Activated CD4-positive, alpha-beta T cell treated with anti-CD3 and anti-CD28 coated beads for 4 hours (primary cell): ENCODE measurements around the gene DNAAF8.

ENCODE experiments used
- DNase-seq, 2 donors: peaks; one replicate each; pipeline ENCODE4 v3.0.0-alpha.2; 2020

Gene DNAAF8

DNA sequence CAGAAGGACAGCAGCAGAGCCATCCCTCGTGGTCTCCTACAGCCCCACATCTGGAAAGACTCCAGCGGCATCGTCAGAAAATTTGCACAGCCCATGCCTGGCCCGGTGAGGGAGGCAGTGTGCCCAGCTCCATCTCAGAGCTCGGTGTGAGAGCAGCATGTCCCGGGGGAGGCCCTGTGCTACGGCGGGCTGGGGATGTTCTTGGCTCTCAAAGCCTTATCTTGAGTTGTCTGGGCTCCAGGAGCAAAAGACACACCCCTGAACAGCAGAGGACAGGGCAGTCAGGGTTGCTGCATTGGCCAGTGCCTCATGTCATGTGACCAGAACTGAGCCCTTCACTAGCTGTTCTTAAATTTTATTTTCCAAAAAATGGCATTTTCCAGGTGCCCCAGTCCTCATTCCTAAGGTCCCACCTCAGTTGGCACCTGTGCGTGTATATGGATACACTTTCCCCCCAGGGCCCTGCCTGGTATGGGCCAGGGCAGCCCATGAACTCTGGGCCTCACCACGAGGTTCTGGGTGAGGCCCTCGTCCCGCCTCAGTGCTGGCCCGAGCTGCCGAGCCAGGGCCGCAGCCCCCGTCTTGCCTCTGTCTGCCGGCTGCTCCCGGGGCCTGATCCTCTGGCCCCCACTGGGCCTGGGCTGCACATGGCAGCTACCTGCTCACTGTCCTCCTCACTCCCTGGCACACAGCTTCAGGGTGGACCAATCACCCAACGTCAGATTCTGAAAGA lies 38.0 kb upstream of the DNAAF8 start:
- no peak for DNase-seq

DNA sequence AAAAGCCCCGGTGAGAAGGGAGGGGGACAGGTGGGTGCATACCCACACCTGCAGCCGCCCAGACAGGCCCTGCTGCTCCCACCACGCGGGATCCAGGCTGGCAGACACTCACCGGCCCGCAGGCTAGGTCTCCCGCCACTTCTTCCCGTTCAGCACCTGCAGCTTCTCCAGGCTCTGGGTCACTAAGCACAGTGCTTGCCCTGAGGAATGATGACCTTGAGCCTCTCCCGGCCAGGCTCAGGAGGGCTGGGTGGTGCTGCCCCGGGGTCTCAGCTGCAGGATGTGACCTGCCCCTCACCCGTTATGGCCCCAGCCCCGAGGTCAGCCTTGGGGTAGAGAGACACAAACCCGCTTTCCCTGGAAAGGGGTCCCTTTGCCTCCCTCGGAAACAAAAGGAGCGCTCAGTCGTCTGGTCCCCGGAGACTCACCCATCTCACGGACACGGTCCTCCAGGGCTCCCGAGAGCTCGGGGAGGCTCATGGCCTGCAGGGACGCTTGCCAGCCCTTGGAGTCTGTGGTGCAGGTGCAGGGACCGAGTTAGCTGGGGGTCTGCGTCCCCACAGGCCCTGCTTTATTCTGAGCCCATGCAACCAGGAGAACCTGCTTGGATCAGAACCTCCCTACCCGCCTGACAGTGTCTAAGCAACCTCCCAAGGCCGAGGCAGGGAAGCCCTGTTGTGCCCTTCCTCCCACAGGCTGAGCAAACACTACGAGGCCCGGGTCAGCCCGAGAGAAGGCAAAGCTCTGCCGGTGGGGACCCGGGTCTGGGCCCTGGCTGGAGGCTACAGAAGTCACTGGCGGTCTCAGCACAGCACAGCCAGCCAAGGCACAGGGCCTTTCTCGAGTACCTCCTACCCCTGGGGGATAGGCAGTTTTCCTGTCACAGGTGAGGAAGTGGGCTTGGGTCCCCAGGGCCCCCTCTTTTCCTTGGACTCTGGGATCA lies 37.2 kb upstream of the DNAAF8 start:
- DNase-seq = no peak

DNA sequence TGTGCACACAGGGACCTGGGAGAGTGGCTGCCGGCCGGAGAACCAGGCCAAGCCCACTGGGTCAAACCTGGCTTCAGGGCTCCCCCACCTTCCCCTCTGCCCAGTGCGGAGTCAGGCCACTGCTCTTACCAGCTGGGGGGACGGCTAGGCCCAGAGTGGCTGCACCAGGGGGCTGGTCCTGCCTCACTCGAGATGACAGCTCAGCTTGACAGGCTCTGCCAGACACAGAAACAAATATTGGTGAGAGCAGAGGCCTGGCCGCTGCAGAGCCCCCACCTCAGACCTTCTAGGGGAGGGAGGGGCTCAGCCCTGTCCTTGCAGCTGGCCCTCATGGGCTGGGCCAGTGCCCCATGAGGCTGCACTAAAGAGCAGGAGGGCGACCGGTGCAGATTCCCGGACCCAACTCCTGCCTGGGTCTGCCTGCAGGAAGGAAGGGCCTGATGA lies 36.5 kb upstream of the DNAAF8 start:
- no peak for DNase-seq

DNA sequence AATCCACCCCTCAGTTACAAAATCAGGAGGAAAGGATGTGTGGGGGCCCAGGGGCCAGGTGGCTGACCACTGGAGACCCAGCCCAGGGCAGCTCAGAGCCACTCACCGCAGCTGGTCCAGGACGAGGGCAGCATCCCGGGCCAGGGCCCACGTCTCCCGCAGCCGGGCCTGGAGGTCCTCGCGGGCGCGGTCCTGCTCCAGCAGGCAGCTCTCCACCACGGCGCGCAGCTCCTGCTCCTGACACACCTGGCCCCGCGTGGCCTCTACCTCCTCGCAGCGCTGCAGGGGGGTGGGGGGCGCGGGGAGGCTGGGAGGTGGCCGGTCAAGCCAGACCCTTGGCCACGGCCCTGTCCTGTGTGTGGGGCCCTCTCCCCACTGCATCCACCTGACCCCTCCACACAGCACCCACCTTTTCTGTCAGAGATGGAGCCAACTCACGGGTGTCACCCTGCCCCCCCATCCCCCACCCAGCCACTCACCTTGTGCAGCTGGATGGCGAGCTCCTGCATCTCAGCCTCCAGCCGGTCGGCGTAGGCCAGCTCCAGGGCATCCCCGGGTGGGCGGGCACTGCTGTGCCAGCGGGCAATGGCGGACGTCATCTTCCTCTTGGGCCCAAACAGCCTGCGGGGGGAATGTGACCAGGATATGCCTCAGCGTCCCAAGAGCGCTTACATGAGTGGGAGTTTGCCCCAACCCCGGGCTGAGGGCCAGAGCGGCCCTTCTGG lies 35.9 kb upstream of the DNAAF8 start:
- DNase-seq = no peak

DNA sequence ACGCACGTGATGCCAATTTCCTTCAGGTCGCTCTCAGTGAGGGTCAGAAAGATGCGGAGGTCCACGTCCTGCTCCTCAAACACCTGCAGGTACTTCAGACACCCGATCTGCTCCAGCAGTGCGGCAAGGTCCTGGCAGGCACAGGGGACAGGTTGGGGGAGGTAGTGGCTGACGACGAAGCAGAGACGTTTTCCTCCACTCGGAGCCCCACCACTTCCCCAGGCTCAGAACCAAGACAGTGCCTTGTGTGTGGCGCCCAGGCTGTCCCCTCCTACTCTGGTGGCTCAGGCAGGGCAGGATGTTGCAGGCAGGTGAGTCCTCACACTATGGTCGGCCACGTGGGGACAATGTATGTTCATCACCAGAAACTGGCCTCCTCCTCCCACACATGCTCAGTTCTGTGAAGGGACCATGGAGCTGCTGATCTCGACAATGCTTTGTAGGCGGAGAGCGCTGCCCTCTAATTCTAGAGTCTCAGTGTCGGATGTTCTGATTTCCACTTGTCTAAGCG lies 35.2 kb upstream of the DNAAF8 start:
- no peak for DNase-seq

DNA sequence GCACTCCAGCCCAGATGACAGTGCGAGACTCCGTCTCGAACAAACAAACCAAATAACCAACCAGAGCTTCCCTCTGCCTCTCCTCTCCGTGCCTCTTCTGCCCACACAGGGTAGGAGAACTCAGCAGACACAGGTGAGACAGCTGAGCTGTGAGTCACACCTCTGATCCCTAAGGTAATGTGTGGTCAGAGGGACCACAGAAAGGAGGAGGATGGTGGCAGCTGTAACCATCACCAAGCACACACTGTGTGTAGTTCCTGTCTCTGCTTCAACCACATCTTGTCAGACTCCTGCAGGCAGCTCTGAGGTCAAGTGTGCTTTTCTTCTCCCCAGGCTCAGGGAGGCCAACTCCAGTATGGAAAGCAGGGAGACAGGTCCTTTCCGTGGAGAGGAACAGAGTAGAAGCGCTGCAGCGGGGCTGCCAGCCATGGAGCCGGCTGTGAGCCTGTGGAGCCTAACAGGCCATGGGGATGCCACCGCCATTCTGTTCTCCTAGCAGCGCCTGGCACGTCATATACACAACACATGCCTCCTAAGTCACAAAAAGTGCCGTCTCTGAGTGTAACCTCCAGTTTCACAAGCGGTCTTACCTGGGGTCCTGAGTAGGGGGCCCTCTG lies 33.8 kb upstream of the DNAAF8 start:
- peak in 1 of 2 donors; percentile 28 for DNase-seq

DNA sequence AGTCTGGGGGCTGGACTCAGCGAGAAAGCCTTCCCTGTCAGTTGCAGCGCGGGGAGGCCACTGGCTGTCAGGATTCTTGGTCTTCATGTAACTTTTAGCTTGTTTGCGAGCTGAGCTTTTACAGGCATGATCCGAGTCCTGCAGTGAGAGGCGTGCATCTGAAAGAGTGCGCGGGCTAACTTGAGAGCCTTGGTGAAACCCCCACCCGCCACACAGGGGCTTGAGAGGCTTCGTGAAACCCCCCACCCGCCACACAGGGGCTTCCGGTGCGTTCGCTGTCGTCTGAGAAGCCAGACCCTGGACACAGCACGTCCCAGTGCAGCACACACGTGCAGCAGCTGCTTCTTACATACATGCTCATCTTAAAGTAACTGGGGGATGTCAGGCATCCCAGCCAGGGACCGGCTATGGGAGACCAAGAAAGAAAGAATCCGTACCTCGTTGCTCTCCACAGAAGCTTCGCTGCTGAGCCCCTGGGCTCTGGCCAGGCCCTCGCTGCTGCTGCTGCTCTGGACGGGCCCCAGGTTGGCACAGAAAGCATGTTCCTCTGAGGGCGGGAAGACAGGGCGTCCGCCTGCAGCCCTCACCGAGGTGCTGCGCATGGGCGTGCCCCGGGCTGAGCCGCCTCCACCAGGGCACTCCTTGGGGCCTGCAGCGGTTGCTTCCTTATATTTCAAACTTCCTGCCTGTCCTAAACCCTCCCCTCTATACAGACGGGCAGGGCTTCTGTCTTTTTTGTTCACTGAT lies 33.2 kb upstream of the DNAAF8 start:
- no peak for DNase-seq

DNA sequence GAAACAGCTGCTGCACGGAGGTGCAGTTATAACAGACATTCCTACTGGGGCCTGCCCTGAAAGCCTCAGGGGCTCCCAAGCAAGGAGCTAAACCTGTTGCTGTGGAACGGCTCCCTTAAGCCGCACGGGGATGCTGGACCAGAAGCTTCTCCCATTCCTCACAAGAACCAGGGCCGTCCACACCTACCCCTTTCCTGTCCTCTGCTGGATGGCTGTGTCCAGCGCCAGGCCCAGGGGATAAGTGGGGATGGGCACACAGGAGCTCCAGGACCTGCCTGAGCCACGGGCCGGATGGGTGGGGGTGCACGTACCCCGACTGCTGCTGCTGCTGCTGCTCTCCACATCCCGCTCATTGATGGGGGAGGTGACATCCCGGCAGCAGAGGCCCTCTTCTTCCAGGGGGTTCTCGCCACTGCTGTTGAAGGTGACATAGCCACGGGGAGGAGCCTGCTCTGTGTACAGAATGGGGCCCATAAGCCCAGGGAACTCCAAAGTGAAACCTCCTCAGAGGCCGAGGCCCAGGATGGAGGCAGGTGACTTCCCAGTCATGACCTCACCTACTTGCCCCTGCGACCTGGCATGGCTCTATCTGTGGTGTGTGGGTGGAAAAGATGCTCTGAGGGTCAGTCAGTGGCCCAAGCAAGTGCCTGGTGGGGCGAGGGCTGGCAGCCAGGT lies 32.4 kb upstream of the DNAAF8 start:
- DNase-seq = no peak

DNA sequence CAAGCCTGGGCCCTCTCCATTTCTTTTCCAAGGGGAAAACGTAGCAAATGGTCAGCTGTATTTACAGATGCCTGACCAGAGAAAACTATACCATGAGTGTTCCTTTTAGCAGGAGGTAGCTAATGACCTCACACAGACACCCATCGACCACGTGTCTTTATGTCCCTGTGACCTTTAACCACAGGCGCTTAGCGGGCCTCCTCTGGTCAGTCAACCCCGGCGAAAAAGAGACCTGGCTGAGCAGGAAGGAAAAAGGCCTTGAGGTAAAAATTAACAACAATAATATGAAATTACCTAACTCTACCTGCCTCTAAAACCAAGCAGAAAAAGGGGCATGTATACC lies 31.9 kb upstream of the DNAAF8 start:
- DNase-seq = no peak

DNA sequence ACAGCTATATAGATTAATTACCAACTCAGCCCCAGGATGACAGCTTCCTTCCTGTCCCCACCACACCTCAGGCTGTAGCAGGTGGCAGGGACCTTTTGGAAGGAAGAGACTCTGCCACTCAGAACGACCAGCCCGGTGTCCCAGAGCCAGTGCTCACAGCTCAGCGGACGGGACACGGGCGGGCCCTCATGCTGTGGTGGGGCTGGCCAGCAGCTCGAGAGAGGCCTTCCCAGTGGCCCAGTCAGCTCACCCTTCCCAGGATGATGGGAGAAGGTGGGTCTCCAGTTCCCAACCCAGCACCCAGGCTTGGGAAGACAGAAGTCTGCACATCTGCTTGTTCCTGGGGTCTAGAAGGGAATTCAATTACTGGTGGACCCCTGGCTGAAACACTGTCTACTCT lies 30.4 kb upstream of the DNAAF8 start:
- no peak for DNase-seq

DNA sequence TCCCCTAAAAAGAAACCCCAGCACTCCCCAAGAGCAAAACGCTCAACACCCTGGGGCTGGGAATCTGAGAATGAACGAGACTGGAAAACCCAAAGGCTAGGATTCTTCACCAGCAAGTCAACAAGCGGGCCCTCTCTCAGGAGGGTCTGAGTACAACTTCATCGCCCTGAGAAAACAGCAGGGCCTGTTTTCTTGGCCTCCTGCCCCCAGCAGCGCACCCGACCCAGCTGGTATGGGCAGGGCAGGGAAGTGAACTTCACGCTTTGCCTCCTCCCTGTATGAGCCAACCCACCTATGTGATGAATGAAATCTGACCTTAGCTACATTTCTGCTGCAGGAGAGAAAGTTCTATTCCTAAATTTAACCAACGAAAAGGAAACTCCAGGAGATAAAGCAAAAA lies 29.8 kb upstream of the DNAAF8 start:
- DNase-seq = no peak

DNA sequence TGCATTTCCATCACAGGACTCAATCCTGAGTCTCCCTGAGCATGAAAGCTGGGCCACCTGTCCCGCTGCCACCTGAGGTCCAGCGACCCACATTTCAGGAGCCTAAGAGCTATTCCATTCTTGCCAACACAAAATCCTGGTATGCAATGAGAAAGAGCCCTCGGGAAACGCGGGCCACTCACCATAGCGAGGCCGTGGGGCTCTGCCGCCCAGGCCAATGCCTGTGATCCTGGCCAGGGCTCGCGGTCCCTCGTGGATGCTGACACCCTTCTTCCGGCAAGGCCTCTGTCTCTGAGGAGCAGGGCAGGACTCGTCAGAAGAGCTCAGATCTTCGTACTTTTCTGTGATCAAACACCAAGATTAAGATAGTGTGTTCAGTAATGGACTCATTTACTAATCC lies 29.4 kb upstream of the DNAAF8 start:
- DNase-seq = no peak

DNA sequence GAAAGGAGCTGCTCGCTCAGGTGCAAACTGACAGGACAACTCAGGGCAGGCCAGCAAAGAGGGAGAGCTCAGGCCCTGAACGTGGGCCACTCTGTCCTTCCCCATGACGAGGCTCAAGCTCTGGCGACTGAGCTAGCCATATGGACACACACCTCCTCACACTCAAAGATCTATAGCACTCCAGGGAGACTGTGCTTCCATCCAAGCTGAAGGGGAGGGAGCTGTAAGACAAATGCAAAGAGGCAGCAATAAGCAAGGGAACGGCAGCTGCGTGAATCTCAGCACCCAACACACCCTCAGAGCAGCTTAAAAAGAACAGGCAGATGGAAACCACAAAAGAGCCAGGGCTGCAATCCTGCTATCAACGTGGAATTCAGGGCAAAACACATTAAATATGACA lies 27.5 kb upstream of the DNAAF8 start:
- no peak for DNase-seq

DNA sequence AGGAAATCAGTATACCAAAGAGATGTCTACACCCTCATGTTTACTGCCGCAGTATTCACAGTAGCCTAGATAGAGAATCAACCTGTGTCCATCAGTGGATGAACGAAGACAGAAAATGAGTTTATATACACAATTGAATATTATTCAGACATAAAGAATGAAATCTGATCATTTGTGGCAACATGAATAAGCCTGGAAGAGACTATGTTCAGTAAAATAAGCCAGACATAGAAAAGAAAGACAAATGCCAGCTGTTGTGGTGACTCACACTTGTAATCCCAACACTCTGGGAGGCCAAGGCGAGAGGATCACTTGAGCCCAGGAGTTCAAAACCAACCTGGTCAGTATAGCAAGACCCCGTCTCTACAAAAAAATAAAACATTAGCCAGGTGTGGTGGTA lies 24.9 kb upstream of the DNAAF8 start:
- no peak for DNase-seq

DNA sequence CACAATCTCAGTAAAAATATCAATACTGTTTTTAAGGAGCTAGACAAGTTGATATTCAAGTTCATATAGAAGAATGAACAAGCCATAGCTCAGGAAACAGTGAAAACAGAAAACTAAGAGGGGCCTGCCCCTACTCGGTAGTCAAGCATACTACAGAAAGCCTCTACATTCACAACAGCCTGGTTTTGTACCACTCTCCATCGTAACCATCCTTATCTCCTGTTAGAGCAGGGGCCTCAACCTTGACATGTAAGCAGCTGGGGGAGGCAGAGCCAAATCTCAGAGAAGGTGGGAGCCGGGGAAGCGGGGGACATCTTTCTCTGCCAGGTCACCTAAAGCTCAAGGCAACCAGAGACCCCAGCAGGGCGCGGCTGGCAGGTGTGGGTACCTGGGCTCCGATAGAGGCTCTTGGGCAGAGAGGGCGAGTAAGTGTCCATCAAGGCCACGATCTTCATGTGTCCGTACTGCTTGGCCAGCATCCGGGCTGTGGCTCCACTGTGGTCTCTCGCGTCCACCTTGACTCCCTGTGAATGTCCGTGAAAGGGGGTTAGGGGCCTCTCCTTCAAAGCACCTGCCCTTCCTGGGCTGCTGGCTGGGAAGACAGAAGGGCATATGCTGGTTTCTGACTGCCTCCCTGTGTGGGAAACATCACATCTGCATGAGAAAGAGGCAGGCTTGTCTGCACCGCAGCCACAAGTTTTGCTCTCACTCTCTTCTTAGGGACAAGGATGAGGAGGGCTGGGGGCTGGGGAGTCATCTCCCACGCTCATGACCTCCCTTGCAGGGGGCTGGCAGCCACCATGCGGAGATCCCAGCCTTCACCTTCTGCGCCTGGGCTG lies 20.5 kb upstream of the DNAAF8 start:
- no peak for DNase-seq

DNA sequence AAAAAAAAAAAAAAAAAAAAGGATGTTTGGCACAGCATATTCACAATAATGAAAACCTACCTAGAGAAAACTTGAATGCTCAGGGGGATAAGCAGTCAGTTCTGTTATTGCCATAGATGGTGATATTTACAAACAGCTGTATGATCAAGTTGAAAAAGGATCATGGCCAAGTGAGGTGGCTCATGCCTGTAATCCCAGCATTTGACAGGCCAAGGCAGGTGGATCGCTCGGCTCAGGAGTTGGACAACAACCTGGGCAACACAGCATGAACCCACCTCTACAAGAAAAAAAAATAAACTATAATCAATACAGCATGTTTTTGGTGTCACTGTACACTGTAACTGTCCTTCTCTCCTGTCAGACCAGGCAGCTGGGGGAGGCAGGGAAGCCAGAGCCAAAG lies 19.3 kb upstream of the DNAAF8 start:
- no peak for DNase-seq

DNA sequence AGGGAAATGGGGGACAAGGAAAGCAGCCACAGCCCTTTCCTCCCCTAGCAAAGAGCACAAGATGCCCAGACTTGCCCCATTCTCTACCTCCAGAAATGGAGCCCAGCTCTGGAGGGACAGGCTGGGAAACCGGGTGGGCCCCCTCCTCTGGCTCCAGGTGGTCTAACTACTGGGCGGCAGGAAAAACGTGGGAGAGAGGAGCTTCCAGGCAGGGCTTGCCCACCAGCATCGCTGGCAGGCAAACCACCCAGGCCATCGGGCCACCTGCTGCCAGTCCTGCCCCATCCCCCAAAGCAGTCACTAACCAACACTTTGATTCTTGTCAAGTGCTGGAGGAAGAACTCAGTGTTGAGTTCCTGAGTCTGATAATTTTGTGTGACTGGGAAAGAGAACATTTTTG lies 15.9 kb upstream of the DNAAF8 start:
- DNase-seq = no peak

DNA sequence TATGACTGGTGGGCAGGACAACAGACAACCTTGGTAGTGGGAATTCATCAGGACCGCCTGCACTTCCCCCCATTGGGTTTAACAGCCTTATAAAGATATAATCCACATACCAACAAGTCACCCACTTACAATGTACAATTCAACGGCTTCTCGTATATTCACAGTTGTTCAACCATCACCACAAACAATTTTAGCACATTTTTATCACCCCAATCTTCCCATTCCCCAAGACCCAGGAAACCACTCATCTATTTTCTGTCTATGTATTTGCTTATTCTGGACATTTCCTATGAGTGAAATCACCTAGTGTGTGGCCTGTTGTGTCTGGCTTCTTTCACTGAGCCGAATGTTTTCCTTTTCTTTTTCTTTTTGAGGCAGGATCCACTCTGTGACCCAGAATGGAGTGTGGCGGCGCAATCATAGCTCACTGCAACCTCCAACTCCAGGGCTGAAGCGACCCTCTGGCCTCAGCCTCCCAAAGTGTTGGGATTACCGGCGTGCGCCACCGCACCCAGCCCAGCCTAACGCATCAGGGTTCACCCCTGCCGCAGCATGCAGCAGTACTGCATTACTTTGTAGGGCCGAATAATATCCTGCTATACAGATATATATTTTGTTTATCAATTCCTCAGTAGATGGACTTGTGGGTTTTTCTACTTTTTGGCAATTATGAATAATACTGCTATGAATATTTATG lies 11.1 kb upstream of the DNAAF8 start:
- no peak for DNase-seq

DNA sequence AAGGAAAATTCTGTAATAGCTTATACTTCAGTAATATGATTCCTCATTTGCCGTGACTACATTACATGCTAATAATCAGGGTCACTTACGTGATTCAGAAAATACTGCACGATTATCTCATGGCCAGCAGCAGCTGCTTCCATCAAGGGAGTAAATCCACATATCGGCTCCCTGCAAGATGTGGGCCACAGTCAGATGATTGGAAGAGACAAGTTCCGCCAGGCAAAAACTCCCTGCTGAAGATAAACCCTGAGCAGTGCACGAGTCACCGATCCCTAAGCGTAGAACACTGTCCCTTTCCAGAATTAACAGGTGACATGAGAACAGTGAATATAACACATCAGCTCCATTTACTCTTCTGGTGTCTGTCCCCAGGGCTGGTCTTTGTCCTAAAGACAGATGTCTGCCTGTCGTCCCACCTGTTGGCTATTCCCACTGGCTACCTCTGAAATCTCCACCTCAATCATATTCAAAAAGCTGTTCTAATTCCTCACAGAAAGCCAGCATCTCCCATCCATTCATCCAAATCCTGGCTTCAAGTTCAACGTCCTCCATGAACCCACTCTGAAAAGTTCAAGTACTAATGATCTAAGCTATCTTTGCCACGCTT lies 9.6 kb upstream of the DNAAF8 start:
- DNase-seq = no peak

DNA sequence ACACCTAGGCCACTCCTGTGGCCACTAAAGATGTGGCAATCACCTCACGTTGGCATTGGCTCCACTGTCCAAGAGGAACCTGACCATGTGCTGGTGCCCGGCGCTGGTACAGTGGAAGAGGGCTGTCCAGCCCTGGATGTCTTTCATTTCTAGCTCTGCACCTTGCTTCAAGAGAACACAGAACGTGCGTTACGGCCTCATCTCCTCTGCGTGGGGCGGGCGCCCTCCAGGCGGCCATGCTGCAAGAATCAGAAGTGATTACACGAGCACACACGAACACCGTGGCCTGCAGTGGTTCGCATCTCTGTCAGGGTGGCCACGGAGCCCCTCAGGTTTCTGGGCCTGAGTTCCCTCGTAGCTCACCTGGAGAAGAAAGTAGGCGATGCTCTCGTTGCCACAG lies 7.7 kb upstream of the DNAAF8 start:
- DNase-seq = no peak
